Measurements from ENCODE around the gene NKX1-1. TPM values are rescaled to one million over a fixed set of nuclear protein-coding genes. Genes with fewer than 3 reads are reported as not detected.
"Not testable (repeated sequence)": the region's sequence is repeated elsewhere in the genome, so short reads cannot be mapped to it uniquely, and the experiment has no call there.

The NKX1-1 gene
- total RNA-seq, 2 donors from 2014 or later = not detected

- ATAC-seq (no peak), DNase-seq (peak in 1 of 2 donors; percentile 3)
- intact Hi-C loops (cut with DNase I, micrococcal nuclease) = no loop called here
Measured at GRCh38 chr4:1378559-1379231, 27.5 kb downstream of the NKX1-1 start.

DNA sequence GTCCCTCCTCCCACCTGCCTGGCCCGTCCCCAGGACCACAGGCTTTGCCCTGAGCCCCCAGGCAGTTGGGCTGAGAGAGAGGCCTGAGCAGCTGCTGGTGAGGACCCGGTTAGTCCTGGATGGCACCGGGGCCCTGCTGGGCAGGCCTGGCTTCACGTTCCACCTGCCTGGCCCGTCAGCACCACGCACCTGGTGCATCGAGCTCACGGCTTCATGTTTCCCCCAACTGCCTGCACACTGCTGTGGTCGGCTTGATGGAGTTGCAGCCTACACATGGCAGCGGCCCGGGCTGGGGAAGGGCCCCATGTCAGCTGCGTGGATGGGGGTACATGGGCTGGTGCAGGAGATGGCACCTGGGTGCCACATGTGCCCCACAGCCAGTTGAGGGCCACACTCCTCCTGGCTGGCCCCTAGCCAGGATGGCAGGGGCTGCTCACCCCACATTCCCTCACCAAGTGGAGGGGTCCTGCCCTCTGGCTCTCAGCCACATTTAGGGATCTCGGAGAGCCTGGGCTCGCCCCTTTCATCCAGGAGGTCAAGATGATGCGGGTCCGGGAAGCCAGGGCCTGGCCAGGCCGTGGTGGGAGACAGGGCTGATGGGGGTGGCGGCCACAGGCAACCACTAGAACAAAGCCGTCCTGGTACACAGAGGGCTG lies 28.5 kb downstream of the NKX1-1 start:
- ATAC-seq (no peak), DNase-seq (peak; percentile 3 to 16)
- intact Hi-C loops (cut with DNase I, micrococcal nuclease) = no loop called here

- ATAC-seq (peak; percentile 4), DNase-seq (peak; percentile 3 to 10)
- intact Hi-C loops (cut with DNase I, micrococcal nuclease) = no loop called here
Measured at GRCh38 chr4:1376841-1377605, 29.2 kb downstream of the NKX1-1 start.

GRCh38 chr4:1376391-1376840 lies 29.8 kb downstream of the NKX1-1 start:
- peak; percentile 0 to 15 for DNase-seq
- no peak for ATAC-seq
- intact Hi-C loops (cut with DNase I, micrococcal nuclease) = no loop called here

DNA sequence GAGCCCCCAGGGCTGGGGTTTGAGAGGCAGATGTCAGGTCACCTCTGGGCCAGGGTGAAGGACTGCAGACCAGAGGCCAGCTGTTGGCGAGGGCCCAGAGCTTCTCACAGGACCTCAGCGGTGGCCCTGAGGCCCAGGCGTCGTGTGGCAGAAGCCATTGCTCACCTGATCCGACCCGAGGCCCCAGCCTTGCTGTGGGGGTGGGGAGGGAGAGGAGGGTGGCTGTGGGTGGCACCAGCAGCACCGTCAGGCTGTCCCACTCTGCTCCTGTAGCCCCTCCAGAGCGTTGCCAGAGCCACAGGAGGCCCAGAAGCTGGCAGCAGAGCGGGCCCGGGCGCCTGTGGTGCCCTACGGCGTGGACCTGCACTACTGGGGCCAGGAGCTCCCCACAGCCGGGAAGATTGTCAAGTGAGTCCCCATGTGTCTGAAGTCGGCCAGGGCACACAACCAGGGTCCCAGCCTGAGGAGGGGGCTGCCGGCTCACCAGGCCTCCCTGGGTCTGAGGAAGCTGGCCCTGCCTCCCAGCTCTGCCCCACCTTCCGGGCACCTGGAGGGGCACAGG lies 30.4 kb downstream of the NKX1-1 start:
- DNase-seq (peak; percentile 2 to 7), ATAC-seq (no peak)
- intact Hi-C loops (cut with DNase I, micrococcal nuclease) = no loop called here

GRCh38 chr4:1375051-1375721 lies 31.1 kb downstream of the NKX1-1 start:
- ATAC-seq (no peak), DNase-seq (peak in 1 of 2 donors; percentile 1)
- intact Hi-C loops (cut with DNase I, micrococcal nuclease) = no loop called here

DNA sequence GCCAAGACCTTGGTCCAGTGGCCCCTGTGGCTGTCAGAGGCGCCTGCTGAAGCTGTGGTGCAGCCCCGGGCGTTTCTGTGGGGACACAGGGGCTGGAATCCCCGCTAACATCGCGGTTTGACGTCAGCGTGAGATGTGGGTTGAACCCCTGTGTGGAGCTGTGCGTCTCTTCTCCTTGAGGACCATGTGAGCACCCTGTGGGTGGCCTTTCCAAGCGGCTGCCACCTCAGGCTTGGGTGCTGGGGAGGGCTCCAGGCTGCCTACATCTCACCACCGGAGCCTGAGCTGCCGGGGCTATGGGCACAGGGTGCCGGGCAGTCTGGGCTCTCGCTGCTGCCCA lies 31.6 kb downstream of the NKX1-1 start:
- ATAC-seq (no peak), DNase-seq (peak in 1 of 2 donors; percentile 1)
- intact Hi-C loops (cut with DNase I, micrococcal nuclease) = no loop called here

GRCh38 chr4:1373892-1374705 lies 32.1 kb downstream of the NKX1-1 start:
- ATAC-seq (no peak), DNase-seq (peak; percentile 2 to 17)
- intact Hi-C loops (cut with DNase I, micrococcal nuclease) = no loop called here

DNA sequence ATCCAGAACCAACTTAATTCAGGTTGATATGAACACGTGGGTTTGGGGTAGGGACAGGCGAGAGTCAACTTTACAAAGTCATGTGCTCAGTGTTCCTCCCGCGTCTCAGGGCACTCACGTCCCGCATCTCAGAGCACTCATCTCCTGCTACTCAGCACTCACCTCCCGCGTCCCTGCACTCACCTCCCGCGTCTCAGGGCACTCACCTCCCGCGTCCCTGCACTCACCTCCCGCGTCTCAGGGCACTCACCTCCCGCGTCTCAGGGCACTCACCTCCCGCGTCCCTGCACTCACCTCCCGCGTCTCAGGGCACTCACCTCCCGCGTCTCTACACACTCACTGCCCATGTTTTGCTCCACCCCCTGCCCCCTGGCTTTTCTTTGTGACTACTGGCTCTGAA lies 33.7 kb downstream of the NKX1-1 start:
- DNase-seq; ATAC-seq; intact Hi-C loops (cut with DNase I, micrococcal nuclease): not testable (repeated sequence)

DNA sequence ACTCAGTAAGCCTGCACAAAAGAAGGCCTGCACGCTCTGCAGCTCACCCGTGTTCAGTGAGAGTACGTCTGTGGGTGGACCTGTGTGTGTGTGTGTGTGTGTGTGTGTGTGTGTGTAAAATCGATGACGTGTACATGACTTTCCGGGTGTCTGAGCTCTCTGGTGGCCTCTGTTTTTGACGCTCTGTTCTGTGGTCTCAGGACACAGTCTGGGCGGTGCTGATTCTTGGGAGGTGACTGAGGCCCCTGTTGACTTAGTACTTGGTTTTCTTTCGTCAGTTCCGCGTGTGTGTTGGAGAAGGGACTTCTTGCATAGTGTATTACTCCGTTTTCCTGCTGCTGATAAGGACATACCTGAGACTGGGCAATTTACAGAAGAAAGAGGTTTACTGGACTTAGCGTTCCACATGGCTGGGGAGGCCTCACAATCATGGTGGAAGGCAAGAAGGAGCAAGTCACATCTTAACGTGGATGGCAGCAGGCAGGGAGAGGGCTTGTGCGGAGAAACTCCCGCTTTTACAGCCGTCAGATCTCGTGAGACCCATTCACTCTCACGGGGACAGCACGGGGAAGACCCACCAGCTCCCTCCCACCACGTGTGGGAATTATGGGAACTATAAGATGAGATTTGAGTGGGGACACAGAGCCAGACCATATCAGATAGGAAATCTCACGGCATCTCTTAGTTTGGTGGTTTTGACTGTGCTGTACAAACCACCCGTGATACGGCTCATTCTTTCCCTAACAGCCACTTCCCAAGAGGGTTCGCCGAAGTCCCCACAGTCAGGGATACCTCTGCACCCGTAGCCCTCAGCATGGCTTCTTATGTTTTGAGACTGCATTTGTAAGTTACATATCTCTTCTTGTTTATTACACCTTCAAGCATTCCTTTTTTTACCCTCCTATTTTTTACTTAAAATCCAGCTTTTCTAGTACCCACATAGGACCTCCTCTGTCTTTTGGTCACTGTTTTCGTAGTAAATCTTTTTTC lies 34.8 kb downstream of the NKX1-1 start:
- no peak for DNase-seq
- no peak for ATAC-seq
- intact Hi-C loops (cut with DNase I, micrococcal nuclease) = no loop called here

GRCh38 chr4:1370321-1371124 lies 35.7 kb downstream of the NKX1-1 start:
- intact Hi-C loops (cut with DNase I, micrococcal nuclease) = no loop called here
- no peak for ATAC-seq
- DNase-seq = peak; percentile 2 to 21

DNA sequence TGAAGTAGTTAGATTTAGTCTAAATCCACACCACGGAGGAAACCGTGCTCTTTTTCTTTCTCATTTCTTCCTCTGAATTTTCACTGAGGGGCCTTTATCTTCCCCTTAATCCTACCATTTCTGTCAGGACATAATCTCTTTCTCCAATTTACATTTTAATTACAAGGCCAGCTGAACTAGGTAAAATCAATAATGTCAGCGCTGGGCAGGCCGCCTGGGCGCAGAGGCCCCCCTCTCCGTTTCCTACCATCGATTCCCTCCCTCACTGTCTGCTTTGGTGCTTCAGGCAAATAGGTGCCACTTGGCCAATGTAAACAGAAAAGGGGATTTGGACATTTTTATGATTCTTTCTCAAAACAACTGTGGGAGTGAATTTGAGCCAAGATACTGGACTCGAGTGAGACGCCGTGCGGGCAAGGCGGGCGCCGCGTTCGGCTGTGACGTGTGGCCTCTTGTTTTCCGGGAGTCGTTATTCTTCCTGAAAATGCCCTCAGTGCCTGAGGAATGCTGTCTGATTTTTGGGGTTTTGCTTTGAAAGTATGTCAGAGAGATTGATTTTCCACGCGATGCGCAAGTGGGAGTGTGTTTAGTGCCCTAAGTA lies 36.7 kb downstream of the NKX1-1 start:
- intact Hi-C loops (cut with DNase I, micrococcal nuclease) = no loop called here

DNA sequence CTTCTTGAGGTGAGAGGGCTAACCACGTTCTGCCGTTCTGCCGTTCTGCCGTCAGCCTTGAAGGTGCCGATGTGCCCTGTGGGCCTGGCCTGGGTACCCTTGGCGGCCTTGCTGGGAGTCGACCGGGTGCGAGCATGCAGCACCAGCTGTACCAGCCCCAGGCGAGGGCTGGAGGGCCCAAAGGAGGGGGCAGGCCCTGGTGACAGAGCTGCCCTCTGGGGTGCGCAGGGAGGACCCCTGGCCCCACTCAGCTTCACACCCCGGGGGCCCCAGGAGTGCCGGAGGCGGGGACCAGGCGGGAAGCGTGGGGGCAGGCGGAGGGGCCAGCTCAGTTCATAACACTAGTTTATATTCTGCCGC lies 37.2 kb downstream of the NKX1-1 start:
- no peak for ATAC-seq
- intact Hi-C loops (cut with DNase I, micrococcal nuclease) = no loop called here
- no peak for DNase-seq

More for the DNA sequence above, 36.7 kb downstream of the NKX1-1 start:
- DNase-seq (peak; percentile 0 to 11), ATAC-seq (no peak)

GRCh38 chr4:1368421-1369090 lies 37.7 kb downstream of the NKX1-1 start:
- ATAC-seq (peak; percentile 11), DNase-seq (peak; percentile 1 to 22)
- intact Hi-C loops (cut with DNase I, micrococcal nuclease) = no loop called here

DNA sequence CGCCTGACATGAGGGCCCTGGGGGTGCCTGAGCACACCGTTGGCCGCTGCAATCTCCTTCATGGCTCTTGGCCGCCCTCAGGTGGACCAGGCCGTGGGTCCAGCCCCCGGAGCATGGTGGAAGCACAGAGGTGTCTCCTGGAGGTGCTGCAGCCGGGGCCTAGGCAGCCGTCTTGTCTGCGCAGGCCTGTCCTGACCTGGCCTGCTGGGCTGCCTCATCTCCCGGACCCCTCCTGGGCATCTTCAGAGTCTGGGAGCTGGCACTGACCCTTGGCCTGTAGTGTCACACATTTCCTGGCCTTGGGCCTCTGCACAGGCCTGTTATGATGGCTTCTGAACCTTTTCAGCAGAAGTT lies 38.3 kb downstream of the NKX1-1 start:
- DNase-seq = peak in 1 of 2 donors; percentile 2
- intact Hi-C loops (cut with DNase I, micrococcal nuclease) = no loop called here

More for the DNA sequence above, 38.3 kb downstream of the NKX1-1 start:
- ATAC-seq = no peak

All from left colon (tissue), 2 donors.